ENCODE measurements around the gene CTTNBP2.

CTTNBP2 gene

GRCh38 chr7:117673839-117674238 lies 199.4 kb downstream of the CTTNBP2 start:
- no peak overlapping the region for H3K4me3 ChIP-seq (ENCODE audit: low read length)
- DNase-seq (ENCODE audit: low read depth, low spot score), result peak; percentile 75

- no peak overlapping the region for H3K4me3 ChIP-seq (ENCODE audit: low read length)
- no peak for DNase-seq (ENCODE audit: low read depth, low spot score)
Measured at GRCh38 chr7:117673367-117673766, 199.9 kb downstream of the CTTNBP2 start.

GRCh38 chr7:117672453-117672852 lies 200.8 kb downstream of the CTTNBP2 start:
- H3K4me3 ChIP-seq (ENCODE audit: low read length), result no peak overlapping the region
- DNase-seq (ENCODE audit: low read depth, low spot score), result no peak

- no peak for DNase-seq (ENCODE audit: low read depth, low spot score)
Measured at GRCh38 chr7:117669818-117670217, 203.4 kb downstream of the CTTNBP2 start.

GRCh38 chr7:117667456-117667855 lies 205.8 kb downstream of the CTTNBP2 start:
- DNase-seq (ENCODE audit: low read depth, low spot score), result no peak

More at GRCh38 chr7:117669818-117670217, 203.4 kb downstream of the CTTNBP2 start:
- H3K4me3 ChIP-seq (ENCODE audit: low read length), result no peak overlapping the region

GRCh38 chr7:117666689-117667088 lies 206.6 kb downstream of the CTTNBP2 start:
- no peak for DNase-seq (ENCODE audit: low read depth, low spot score)
- no peak overlapping the region for H3K4me3 ChIP-seq (ENCODE audit: low read length)

More at GRCh38 chr7:117667456-117667855, 205.8 kb downstream of the CTTNBP2 start:
- no peak overlapping the region for H3K4me3 ChIP-seq (ENCODE audit: low read length)

- no peak for DNase-seq (ENCODE audit: low read depth, low spot score)
- H3K4me3 ChIP-seq (ENCODE audit: low read length), result no peak overlapping the region
Measured at GRCh38 chr7:117666031-117666430, 207.2 kb downstream of the CTTNBP2 start.

- no peak for DNase-seq (ENCODE audit: low read depth, low spot score)
- H3K4me3 ChIP-seq (ENCODE audit: low read length), result no peak overlapping the region
Measured at GRCh38 chr7:117665368-117665767, 207.9 kb downstream of the CTTNBP2 start.

- DNase-seq (ENCODE audit: low read depth, low spot score), result no peak
- no peak overlapping the region for H3K4me3 ChIP-seq (ENCODE audit: low read length)
Measured at GRCh38 chr7:117664047-117664446, 209.2 kb downstream of the CTTNBP2 start.

- no peak for DNase-seq (ENCODE audit: low read depth, low spot score)
- H3K4me3 ChIP-seq (ENCODE audit: low read length), result no peak overlapping the region
Measured at GRCh38 chr7:117661328-117661727, 211.9 kb downstream of the CTTNBP2 start.

Data from Jurkat, Clone E6-1 (cell line).